SK-N-MC (cell line): ENCODE data around the gene CSNK1D.
"Not testable (repeated sequence)": the region's sequence is repeated elsewhere in the genome, so short reads cannot be mapped to it uniquely, and the experiment has no call there.

Experiments
- EZH2 ChIP-seq: fragments of 200-600 bp; sonication (generic); IDR thresholded peaks from one replicate; pipeline ENCODE4 v1.6.1; 2017; ENCODE audit warnings: antibody characterized with exemption
- POLR2AphosphoS5 ChIP-seq: IDR thresholded peaks from 2 replicates; pipeline ENCODE4 v1.6.1; 2012; ENCODE audit warnings: mild to moderate bottlenecking, low read depth, low read length, borderline replicate concordance

DNA sequence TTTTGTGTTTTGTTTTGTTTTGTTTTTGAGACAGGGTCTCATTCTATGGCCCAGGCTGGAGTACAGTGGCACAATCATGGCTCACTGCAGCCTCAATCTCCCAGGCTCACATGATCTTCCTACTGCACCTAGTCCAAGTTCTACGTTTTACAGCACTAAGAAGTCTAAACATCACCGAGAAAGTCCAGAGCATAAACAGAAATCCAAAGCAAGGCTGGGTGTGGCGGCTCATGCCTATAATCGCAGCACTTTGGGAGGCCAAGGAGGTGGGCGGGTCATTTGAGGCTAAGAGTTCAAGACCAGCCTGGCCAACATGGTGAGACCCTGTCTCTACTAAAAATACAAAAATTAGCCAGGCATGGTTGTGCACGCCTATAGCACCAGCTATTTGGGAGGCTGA lies 80.5 kb downstream of the CSNK1D start:
- not testable (repeated sequence) for TF ChIP-seq POLR2AphosphoS5, EZH2
